ENCODE data around the gene NEU1.

Gene NEU1

DNA sequence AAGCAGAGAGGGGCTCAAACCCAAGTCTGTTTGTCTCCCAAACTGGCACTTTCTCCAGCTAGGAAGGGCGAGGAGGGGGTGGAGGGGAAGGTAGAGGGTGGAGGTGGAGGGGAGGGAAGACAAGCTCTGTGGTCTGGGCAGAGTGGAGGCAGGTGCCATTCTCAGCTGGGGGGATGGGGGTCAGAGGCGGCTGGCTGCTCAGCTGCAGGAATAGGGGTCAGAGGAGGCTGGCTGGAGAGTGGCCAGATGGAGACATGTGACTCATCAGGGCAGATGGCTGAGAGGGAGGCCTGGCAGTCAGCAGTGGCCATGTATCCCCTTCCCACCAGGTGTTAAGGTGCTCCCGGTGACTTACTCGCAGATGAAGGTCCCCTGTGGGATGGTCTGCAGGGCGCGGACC is 19.7 kb upstream of the NEU1 start:
- TF ChIP-seq CTCF (IDR thresholded peaks at IDR 0.05; ENCODE audit: low read depth, low read length, missing control alignments), result no peak
- H3K4me3 ChIP-seq (replicated peaks; ENCODE audit: low read depth, low read length), result no peak overlapping the region
- no peak for DNase-seq (ENCODE audit: extremely low read depth, low read depth)

DNA sequence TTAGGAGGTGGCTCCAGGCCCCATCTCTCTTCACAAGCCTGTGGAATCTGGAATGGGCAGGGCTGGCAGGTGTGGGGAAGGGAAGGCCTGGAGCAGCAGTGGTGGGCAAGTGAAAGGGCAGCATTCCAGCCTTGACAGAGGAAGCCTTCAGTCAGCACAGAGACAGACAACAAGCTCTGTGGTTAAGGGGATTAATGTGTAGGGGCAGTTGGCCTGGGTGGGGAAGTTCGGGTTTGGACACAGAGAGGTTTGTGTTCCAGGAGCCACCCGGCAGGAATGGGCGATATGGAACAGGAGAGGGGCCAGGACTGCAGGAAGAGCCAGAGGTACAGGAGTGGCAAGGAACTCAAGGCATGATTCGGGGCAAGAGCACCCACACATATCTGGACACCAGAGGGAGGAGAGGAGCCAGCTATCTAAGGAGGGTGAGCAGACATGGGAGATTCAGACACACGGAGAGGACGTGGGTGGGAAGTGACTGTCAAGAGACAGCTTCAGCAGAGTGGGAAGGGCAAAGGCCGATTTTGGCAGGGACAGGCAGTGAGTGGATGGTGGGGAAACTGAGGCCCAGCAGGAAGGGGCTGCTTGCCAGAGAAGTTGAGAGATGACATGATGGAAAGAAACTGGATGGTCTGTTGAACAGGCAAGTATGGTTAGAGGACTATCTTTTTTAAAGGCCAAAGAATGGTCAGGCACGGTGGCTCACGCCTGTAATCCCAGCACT is 18.7 kb upstream of the NEU1 start:
- H3K4me3 ChIP-seq (replicated peaks; ENCODE audit: low read depth, low read length), result no peak overlapping the region
- no peak for TF ChIP-seq CTCF (IDR thresholded peaks at IDR 0.05; ENCODE audit: low read depth, low read length, missing control alignments)
- no peak for DNase-seq (ENCODE audit: extremely low read depth, low read depth)

- no peak overlapping the region for H3K4me3 ChIP-seq (replicated peaks; ENCODE audit: low read depth, low read length)
- no peak for TF ChIP-seq CTCF (IDR thresholded peaks at IDR 0.05; ENCODE audit: low read depth, low read length, missing control alignments)
Observed at GRCh38 chr6:31880616-31881015, 18.0 kb upstream of the NEU1 start.

GRCh38 chr6:31879901-31880300 is 17.3 kb upstream of the NEU1 start:
- no peak overlapping the region for H3K4me3 ChIP-seq (replicated peaks; ENCODE audit: low read depth, low read length)
- DNase-seq (ENCODE audit: extremely low read depth, low read depth), result no peak
- no peak for TF ChIP-seq CTCF (IDR thresholded peaks at IDR 0.05; ENCODE audit: low read depth, low read length, missing control alignments)

More at GRCh38 chr6:31880616-31881015, 18.0 kb upstream of the NEU1 start:
- DNase-seq (ENCODE audit: extremely low read depth, low read depth), result no peak

DNA sequence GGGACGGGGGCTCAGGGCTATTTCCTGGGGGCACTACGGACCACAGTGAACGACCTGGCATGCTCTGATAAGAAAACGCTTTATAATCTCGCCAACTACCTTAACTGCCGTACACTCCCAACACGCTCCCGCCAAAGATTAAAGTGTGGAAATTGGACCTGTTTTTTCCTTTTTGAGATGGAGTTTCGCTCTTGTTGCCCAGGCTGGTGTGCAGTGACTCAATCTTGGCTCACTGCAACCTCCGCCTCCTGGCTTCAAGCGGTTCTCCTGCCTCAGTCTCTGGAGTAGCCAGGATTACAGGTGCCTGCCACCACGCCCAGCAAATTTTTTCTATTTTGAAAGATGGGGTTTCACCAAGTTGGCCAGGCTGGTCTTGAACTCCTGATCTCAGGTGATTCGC is 16.5 kb upstream of the NEU1 start:
- TF ChIP-seq CTCF (IDR thresholded peaks at IDR 0.05; ENCODE audit: low read depth, low read length, missing control alignments), result no peak
- no peak overlapping the region for H3K4me3 ChIP-seq (replicated peaks; ENCODE audit: low read depth, low read length)
- no peak for DNase-seq (ENCODE audit: extremely low read depth, low read depth)

GRCh38 chr6:31878726-31879125 is 16.1 kb upstream of the NEU1 start, which contains the start of gene SLC44A4:
Gene SLC44A4, minus strand, starts transcription at chr6:31878997. Its CDS starts 17 bp downstream, at chr6:31878980.
- no peak for DNase-seq (ENCODE audit: extremely low read depth, low read depth)
- no peak for TF ChIP-seq CTCF (IDR thresholded peaks at IDR 0.05; ENCODE audit: low read depth, low read length, missing control alignments)
- no peak within 1 kb of the TSS for H3K4me3 ChIP-seq (replicated peaks; ENCODE audit: low read depth, low read length)

DNA sequence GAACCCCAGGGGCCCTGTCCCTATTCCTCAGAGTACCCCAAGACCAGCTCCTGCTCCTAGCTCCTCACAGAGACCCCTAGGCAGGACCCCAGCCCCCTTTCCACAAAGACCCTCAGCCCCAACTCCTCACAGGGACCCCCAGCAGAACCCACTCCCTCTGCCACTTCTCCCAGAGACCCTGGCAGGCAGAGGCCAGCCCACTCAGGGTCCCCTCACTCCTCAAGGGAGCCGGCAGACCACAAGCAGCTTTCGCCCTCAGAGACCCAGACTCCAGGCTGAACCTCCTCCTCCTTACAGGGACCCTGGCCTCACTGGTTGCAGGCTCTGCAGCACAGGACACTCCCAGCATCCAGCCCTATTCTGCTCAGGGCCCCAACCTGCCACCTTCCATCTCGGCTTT is 15.6 kb upstream of the NEU1 start:
- H3K4me3 ChIP-seq (replicated peaks; ENCODE audit: low read depth, low read length), result no peak overlapping the region
- no peak for DNase-seq (ENCODE audit: extremely low read depth, low read depth)
- TF ChIP-seq CTCF (IDR thresholded peaks at IDR 0.05; ENCODE audit: low read depth, low read length, missing control alignments), result no peak

Data from HFF-Myc (cell line).